ENCODE measurements around the gene TFF2.

TFF2 gene, protein sequence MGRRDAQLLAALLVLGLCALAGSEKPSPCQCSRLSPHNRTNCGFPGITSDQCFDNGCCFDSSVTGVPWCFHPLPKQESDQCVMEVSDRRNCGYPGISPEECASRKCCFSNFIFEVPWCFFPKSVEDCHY

DNA sequence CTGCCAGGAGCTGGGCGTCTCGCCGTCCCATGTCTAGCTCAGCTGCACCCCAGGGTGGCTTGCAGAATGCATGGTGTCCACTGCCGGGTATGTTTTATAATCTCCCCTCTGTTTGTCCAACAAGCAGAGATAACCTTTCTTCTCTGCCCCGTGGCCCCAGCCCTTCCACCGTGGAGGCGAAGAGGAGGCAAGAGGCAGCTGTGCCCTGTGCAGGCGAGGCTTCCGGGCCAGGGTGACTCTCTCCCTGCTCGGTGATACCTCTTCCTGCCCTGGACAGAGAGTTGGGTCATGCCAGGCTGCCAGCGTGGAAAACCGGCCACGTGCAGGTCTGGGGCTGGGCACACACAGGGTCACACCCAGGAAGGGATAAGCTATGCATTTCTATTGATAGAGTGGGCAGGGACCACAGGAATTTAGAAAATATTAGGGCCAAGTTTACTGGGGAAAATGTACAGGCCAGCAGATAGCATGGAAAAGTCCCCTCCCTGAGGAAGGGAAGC lies at the start of gene TFF2:
TFF2 (minus strand) TSS at position 68 of the 500 bp plus-strand sequence; CDS start at position 31, 37 bp downstream.
- Histone ChIP-seq H3K27ac (ENCODE audit: low read length) (no peak within 1 kb of the TSS), H3K4me1 (ENCODE audit: low read length) (peaks cover 16% of the 10 kb centered on the region), H2AFZ (ENCODE audit: low read depth, low read length) (no peak within 1 kb of the TSS), H3K9me3 (ENCODE audit: insufficient read depth, low read length) (peaks cover 5% of the 10 kb centered on the region; the same call in 1 of the 2 replicates), H3K27me3 (ENCODE audit: low read depth, low read length) (no peaks in the 10 kb centered on the region), H3K79me2 (ENCODE audit: low read length) (no peaks in the 10 kb centered on the region), H3K36me3 (replicated peaks; ENCODE audit: low read depth, low read length) (peaks cover 4% of the 10 kb centered on the region), H4K20me1 (ENCODE audit: insufficient read depth, low read length) (no peaks in the 10 kb centered on the region), H3K4me2 (ENCODE audit: low read length) (no peak within 1 kb of the TSS), H3K9ac (ENCODE audit: low read length) (no peak within 1 kb of the TSS), H3K4me3 (ENCODE audit: low read length) (no peak within 1 kb of the TSS)
- TF ChIP-seq, protein P1, sequence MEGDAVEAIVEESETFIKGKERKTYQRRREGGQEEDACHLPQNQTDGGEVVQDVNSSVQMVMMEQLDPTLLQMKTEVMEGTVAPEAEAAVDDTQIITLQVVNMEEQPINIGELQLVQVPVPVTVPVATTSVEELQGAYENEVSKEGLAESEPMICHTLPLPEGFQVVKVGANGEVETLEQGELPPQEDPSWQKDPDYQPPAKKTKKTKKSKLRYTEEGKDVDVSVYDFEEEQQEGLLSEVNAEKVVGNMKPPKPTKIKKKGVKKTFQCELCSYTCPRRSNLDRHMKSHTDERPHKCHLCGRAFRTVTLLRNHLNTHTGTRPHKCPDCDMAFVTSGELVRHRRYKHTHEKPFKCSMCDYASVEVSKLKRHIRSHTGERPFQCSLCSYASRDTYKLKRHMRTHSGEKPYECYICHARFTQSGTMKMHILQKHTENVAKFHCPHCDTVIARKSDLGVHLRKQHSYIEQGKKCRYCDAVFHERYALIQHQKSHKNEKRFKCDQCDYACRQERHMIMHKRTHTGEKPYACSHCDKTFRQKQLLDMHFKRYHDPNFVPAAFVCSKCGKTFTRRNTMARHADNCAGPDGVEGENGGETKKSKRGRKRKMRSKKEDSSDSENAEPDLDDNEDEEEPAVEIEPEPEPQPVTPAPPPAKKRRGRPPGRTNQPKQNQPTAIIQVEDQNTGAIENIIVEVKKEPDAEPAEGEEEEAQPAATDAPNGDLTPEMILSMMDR (IDR thresholded peaks at IDR 0.05; ENCODE audit: low read depth, low read length) = no peak
- no peak for TF ChIP-seq EZH2phosphoT487 (IDR thresholded peaks at IDR 0.05; ENCODE audit: low read depth)

DNA sequence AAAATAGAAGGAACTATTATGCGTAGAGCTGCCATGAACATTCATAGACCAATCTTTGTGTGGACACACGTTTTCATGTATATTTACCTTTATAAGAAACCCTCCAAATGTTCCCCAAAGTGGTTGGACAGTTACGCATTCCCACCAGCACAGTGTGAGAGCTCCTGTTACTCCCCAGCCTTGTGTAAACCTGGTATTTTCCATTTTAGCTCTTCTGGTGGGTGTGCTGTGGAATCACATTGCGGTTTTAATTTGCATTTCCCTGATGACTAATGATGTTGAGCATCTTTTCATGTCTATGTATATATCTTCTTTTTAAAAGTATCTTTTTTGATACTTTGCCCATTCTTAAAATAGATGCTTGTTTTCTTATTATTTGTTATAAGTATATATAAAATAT lies 49.7 kb upstream of the TFF2 start:
- Histone ChIP-seq H3K27me3 (ENCODE audit: low read depth, low read length) (0 out of 2 replicates have a peak, but pooled peaks cover 2% of the 10 kb centered on the region), H2AFZ (ENCODE audit: low read depth, low read length) (no peak overlapping the region), H3K9ac (ENCODE audit: low read length) (no peak overlapping the region), H3K36me3 (replicated peaks; ENCODE audit: low read depth, low read length) (no peaks in the 10 kb centered on the region), H3K4me2 (ENCODE audit: low read length) (no peak overlapping the region), H4K20me1 (ENCODE audit: insufficient read depth, low read length) (no peaks in the 10 kb centered on the region), H3K4me1 (ENCODE audit: low read length) (no peaks in the 10 kb centered on the region), H3K9me3 (ENCODE audit: insufficient read depth, low read length) (peaks cover 4% of the 10 kb centered on the region; the same call in 1 of the 2 replicates), H3K79me2 (ENCODE audit: low read length) (no peaks in the 10 kb centered on the region), H3K4me3 (ENCODE audit: low read length) (no peak overlapping the region), H3K27ac (ENCODE audit: low read length) (no peak overlapping the region)
- TF ChIP-seq, protein P1 (IDR thresholded peaks at IDR 0.05; ENCODE audit: low read depth, low read length) = no peak
- no peak for TF ChIP-seq EZH2phosphoT487 (IDR thresholded peaks at IDR 0.05; ENCODE audit: low read depth)

DNA sequence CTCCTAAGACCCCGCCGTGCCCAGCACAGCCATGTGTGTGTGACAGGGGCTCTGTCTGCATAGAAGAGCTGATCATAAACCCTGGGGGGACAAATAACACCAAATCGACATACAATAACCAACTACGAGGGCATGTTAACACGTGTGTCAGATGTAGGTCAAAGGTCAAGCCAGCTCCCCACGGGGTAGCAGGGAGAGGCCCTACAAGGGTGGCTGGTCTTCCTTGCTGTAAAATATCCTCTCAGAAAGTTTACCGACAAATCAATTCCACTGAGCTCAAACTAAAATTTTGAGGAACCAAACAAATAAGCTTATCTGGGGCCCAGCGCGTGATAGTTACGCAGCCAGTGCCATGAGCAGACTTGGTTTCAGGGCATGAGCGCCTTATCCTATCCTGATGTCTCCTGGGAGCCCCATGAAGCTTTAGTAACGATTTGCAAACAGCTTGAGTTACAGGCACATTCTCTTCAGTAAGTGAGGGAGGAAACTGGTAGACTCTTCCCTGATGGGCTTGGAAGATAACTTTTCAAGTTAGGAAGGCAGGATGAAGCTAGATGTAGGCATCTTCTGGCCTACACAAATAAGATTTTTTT lies 47.7 kb upstream of the TFF2 start:
- Histone ChIP-seq H3K27ac (ENCODE audit: low read length) (no peak overlapping the region), H3K36me3 (replicated peaks; ENCODE audit: low read depth, low read length) (no peaks in the 10 kb centered on the region), H2AFZ (ENCODE audit: low read depth, low read length) (no peak overlapping the region), H4K20me1 (ENCODE audit: insufficient read depth, low read length) (no peaks in the 10 kb centered on the region), H3K4me3 (ENCODE audit: low read length) (no peak overlapping the region), H3K9ac (ENCODE audit: low read length) (no peak overlapping the region), H3K79me2 (ENCODE audit: low read length) (no peaks in the 10 kb centered on the region), H3K4me1 (ENCODE audit: low read length) (no peaks in the 10 kb centered on the region), H3K4me2 (ENCODE audit: low read length) (no peak overlapping the region), H3K9me3 (ENCODE audit: insufficient read depth, low read length) (peaks cover 4% of the 10 kb centered on the region; the same call in 1 of the 2 replicates), H3K27me3 (ENCODE audit: low read depth, low read length) (0 out of 2 replicates have a peak, but pooled peaks cover 3% of the 10 kb centered on the region)
- TF ChIP-seq EZH2phosphoT487 (IDR thresholded peaks at IDR 0.05; ENCODE audit: low read depth) = no peak
- TF ChIP-seq, protein P1 (IDR thresholded peaks at IDR 0.05; ENCODE audit: low read depth, low read length) = no peak

DNA sequence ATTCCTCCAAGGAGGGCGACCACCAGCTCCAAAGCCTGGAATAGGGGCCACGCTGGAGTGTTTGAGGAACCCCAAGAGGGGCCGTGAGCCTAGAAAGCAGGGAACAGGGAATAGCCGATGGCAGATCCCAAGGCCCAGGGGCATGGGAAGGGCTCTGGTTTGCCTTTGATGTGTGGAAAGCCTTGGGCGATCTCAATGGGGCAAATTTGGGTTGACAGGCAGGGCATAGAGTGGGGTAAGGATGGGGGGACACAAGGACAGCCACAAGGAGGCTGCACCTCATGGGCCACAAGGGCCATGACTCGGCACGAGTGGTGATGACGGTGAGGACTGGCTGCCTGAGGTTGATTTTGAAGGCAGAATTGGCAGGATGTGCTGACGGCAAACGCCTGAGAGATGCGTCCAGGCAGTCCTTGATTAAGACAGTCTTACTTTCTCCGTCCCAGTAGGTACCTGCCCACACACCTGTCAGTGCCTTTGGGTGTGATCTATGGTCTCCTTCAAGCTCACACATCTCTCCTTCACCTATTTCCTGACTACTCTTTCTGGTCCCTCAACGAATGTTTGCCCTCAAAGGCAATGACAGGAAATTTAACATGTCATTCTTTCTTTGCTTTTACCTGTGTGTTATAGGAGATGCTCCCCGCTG lies 47.1 kb upstream of the TFF2 start:
- Histone ChIP-seq H2AFZ (ENCODE audit: low read depth, low read length) (no peak overlapping the region), H3K36me3 (replicated peaks; ENCODE audit: low read depth, low read length) (no peaks in the 10 kb centered on the region), H3K27ac (ENCODE audit: low read length) (no peak overlapping the region), H3K4me2 (ENCODE audit: low read length) (no peak overlapping the region), H3K9ac (ENCODE audit: low read length) (no peak overlapping the region), H4K20me1 (ENCODE audit: insufficient read depth, low read length) (no peaks in the 10 kb centered on the region), H3K79me2 (ENCODE audit: low read length) (no peaks in the 10 kb centered on the region), H3K27me3 (ENCODE audit: low read depth, low read length) (0 out of 2 replicates have a peak, but pooled peaks cover 3% of the 10 kb centered on the region), H3K4me1 (ENCODE audit: low read length) (no peaks in the 10 kb centered on the region), H3K9me3 (ENCODE audit: insufficient read depth, low read length) (peaks cover 4% of the 10 kb centered on the region; the same call in 1 of the 2 replicates), H3K4me3 (ENCODE audit: low read length) (no peak overlapping the region)
- no peak for TF ChIP-seq EZH2phosphoT487 (IDR thresholded peaks at IDR 0.05; ENCODE audit: low read depth)
- TF ChIP-seq, protein P1 (IDR thresholded peaks at IDR 0.05; ENCODE audit: low read depth, low read length) = no peak
